HEK293T (cell line): ENCODE data around the gene ANO10.
"Not testable (repeated sequence)": the region's sequence is repeated elsewhere in the genome, so short reads cannot be mapped to it uniquely, and the experiment has no call there.

ENCODE experiments used
- CTCF ChIA-PET: fragments of 350-600 bp; formaldehyde crosslinking; extraction: SDS; loops from one replicate; lab custom pipeline; 2021; ENCODE audit warnings: antibody characterized with exemption, inconsistent platforms; lab: Yijun Ruan, JAX
- POLR2A ChIA-PET: fragments of 350-600 bp; formaldehyde crosslinking; extraction: SDS; loops from one replicate; lab custom pipeline; 2020; ENCODE audit warnings: antibody characterized with exemption, inconsistent platforms; lab: Yijun Ruan, JAX
- DNase-seq: peaks from one replicate; pipeline ENCODE4 v3.0.0; 2012; ENCODE audit warnings: mixed read lengths; ENCODE audit errors: extremely low spot score
- ARNT ChIP-seq: fragments of 450-650 bp; IDR thresholded peaks from 2 replicates; pipeline ENCODE4 v1.6.1; 2017; ENCODE audit warnings: mild to moderate bottlenecking
- BHLHE40 ChIP-seq: fragments of 450-650 bp; IDR thresholded peaks from 2 replicates; pipeline ENCODE4 v1.6.1; 2016; ENCODE audit warnings: mild to moderate bottlenecking, moderate library complexity, borderline replicate concordance
- CTBP1 ChIP-seq: fragments of 450-650 bp; IDR thresholded peaks from 2 replicates; pipeline ENCODE4 v1.6.1; 2016; ENCODE audit warnings: borderline replicate concordance
- ELF4 ChIP-seq: fragments of 450-650 bp; IDR thresholded peaks from 2 replicates; pipeline ENCODE4 v1.6.1; 2017; ENCODE audit warnings: antibody characterized with exemption
- FOXA1 ChIP-seq: fragments of 450-650 bp; IDR thresholded peaks from 2 replicates; pipeline ENCODE4 v1.6.1; 2016; ENCODE audit warnings: mild to moderate bottlenecking
- FOXK2 ChIP-seq: fragments of 450-650 bp; IDR thresholded peaks from 2 replicates; pipeline ENCODE4 v1.6.1; 2016; ENCODE audit warnings: mild to moderate bottlenecking
- FOXM1 ChIP-seq: fragments of 450-650 bp; IDR thresholded peaks from 2 replicates; pipeline ENCODE4 v1.6.1; 2017; ENCODE audit warnings: mild to moderate bottlenecking, borderline replicate concordance
- HDGF ChIP-seq: fragments of 450-650 bp; IDR thresholded peaks from 2 replicates; pipeline ENCODE4 v1.6.1; 2017; ENCODE audit warnings: antibody characterized with exemption, borderline replicate concordance
- L3MBTL2 ChIP-seq: fragments of 450-650 bp; conservative IDR thresholded peaks from 2 replicates; pipeline ENCODE4 v1.6.1; 2016; ENCODE audit warnings: mild to moderate bottlenecking
- LEF1 ChIP-seq: fragments of 450-650 bp; IDR thresholded peaks from 2 replicates; pipeline ENCODE4 v1.6.1; 2017; ENCODE audit warnings: mild to moderate bottlenecking, borderline replicate concordance
- NFRKB ChIP-seq: fragments of 450-650 bp; IDR thresholded peaks from 2 replicates; pipeline ENCODE4 v1.6.1; 2016; ENCODE audit warnings: mild to moderate bottlenecking, moderate library complexity
- PKNOX1 ChIP-seq: fragments of 450-650 bp; IDR thresholded peaks from 2 replicates; pipeline ENCODE4 v1.6.1; 2016
- SP1 ChIP-seq: fragments of 450-650 bp; IDR thresholded peaks from 2 replicates; pipeline ENCODE4 v1.6.1; 2017
- SUZ12 ChIP-seq: fragments of 450-650 bp; IDR thresholded peaks from 2 replicates; pipeline ENCODE4 v1.6.1; 2016; ENCODE audit warnings: mild to moderate bottlenecking
- TARDBP ChIP-seq: fragments of 450-650 bp; IDR thresholded peaks from 2 replicates; pipeline ENCODE4 v1.6.1; 2016
- ZNF384 ChIP-seq: fragments of 450-650 bp; IDR thresholded peaks from 2 replicates; pipeline ENCODE4 v1.6.1; 2016

The ANO10 gene

GRCh38 chr3:43363621-43364266 is 258.1 kb downstream of the ANO10 start:
- ChIA-PET CTCF (no interaction called here), POLR2A (no interaction called here)
- TF ChIP-seq PKNOX1 (no peak), FOXA1 (no peak)
- DNase-seq, result no peak

GRCh38 chr3:43362961-43363360 is 258.9 kb downstream of the ANO10 start:
- ChIA-PET CTCF (no interaction called here), POLR2A (no interaction called here)
- DNase-seq, result no peak
- TF ChIP-seq SUZ12 (no peak), CTBP1 (no peak), FOXK2 (no peak), ZNF384 (no peak), BHLHE40 (no peak), TARDBP (no peak), LEF1 (no peak), ELF4 (no peak), NFRKB (no peak), ARNT (no peak), FOXM1 (no peak), PKNOX1 (no peak), L3MBTL2 (no peak)

GRCh38 chr3:43362183-43362582 is 259.6 kb downstream of the ANO10 start:
- ChIA-PET CTCF (no interaction called here), POLR2A (no interaction called here)
- TF ChIP-seq L3MBTL2 (no peak), PKNOX1 (no peak)
- DNase-seq, result no peak

- no peak for DNase-seq
- ChIA-PET POLR2A (no interaction called here), CTCF (no interaction called here)
- TF ChIP-seq CTBP1 (no peak), ZNF384 (no peak), SUZ12 (no peak), FOXM1 (no peak), SP1 (no peak), NFRKB (no peak), TARDBP (no peak), ELF4 (no peak), BHLHE40 (no peak), FOXK2 (no peak), HDGF (no peak), L3MBTL2 (no peak)
Measured at GRCh38 chr3:43361077-43361476, 260.7 kb downstream of the ANO10 start.

GRCh38 chr3:43356033-43356432 is 265.8 kb downstream of the ANO10 start:
- 0 out of 2 replicates have a peak, but pooled peaks have one; percentile 24 for TF ChIP-seq L3MBTL2
- CTCF ChIA-PET, DNase-seq, POLR2A ChIA-PET: not testable (repeated sequence)

GRCh38 chr3:43353923-43354670 is 267.7 kb downstream of the ANO10 start:
- no peak for TF ChIP-seq LEF1
- TF ChIP-seq L3MBTL2, result no peak
- TF ChIP-seq FOXK2, result no peak
- no peak for TF ChIP-seq FOXA1
- TF ChIP-seq NFRKB, result no peak
- no peak for TF ChIP-seq ELF4
- no peak for TF ChIP-seq ZNF384
- no peak for TF ChIP-seq FOXM1
- TF ChIP-seq SP1, result no peak
- no peak for TF ChIP-seq CTBP1
- no peak for TF ChIP-seq BHLHE40
- no peak for TF ChIP-seq TARDBP
- TF ChIP-seq PKNOX1, result no peak
- no peak for TF ChIP-seq ARNT
- TF ChIP-seq HDGF, result no peak
- DNase-seq, result no peak
- POLR2A ChIA-PET, result no interaction called here
- CTCF ChIA-PET, result no interaction called here
